HFF-Myc (cell line): ENCODE data around the gene CRK.

Experiments used
- DNase-seq: peaks from one replicate; pipeline ENCODE4 v3.0.0-alpha.2; 2011; ENCODE audit warnings: low read depth; ENCODE audit errors: extremely low read depth
- H3K4me3 ChIP-seq: replicated peaks from 2 replicates; pipeline ENCODE4 v1.5.1; 2011; ENCODE audit warnings: low read depth, mild to moderate bottlenecking, control low read depth, low read length
- TF ChIP-seq, protein P1 (sequence below): IDR thresholded peaks from 2 replicates; pipeline ENCODE4 v1.5.1; 2012; ENCODE audit warnings: mild to moderate bottlenecking, low read depth, low read length, control low read depth; ENCODE audit errors: missing control alignments

Gene CRK

DNA sequence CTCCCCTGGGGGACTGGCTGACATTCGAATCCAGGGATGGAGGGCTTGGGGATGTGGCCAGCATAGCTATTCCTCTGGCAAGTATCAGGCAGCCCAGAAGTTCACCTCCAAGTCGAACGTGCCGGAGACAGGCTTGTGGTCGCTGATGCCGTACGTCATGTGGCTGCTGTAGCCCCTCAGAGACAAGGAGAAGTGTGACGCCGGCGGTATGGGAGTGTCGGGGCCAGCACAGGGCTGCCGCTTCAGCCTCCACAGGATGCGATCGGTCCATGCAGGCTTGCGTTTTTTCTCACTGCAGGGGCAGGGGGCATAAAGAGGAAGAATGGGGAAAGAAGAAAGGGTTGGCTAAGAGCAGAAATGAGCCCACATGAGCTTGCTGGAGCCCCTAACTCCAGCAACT, 41.8 kb upstream of the CRK start:
- no peak for DNase-seq
- TF ChIP-seq, protein P1, sequence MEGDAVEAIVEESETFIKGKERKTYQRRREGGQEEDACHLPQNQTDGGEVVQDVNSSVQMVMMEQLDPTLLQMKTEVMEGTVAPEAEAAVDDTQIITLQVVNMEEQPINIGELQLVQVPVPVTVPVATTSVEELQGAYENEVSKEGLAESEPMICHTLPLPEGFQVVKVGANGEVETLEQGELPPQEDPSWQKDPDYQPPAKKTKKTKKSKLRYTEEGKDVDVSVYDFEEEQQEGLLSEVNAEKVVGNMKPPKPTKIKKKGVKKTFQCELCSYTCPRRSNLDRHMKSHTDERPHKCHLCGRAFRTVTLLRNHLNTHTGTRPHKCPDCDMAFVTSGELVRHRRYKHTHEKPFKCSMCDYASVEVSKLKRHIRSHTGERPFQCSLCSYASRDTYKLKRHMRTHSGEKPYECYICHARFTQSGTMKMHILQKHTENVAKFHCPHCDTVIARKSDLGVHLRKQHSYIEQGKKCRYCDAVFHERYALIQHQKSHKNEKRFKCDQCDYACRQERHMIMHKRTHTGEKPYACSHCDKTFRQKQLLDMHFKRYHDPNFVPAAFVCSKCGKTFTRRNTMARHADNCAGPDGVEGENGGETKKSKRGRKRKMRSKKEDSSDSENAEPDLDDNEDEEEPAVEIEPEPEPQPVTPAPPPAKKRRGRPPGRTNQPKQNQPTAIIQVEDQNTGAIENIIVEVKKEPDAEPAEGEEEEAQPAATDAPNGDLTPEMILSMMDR: no peak

DNA sequence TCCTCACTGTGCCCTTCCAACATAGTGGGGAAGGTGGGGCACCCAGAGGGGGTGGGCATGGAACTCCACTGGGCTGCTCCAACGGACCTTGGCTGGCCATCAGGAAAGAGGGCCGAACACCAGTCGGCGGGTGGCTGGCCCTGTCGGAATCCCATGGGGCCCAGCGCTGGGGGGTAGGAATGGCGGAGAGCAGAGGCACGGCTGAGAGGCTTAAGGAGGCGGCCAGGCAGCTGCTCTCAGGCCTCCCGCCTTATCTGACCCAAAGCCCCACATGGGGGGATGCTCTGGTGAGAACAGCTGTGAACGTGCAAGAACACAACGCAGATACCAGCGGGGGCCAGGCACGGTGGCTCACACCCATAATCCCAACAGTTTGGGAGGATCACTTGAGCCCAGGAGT, 40.8 kb upstream of the CRK start:
- no peak for DNase-seq
- TF ChIP-seq, protein P1: no peak
- H3K4me3 ChIP-seq: no peak overlapping the region

More for the DNA sequence above, 41.8 kb upstream of the CRK start:
- no peak overlapping the region for H3K4me3 ChIP-seq

DNA sequence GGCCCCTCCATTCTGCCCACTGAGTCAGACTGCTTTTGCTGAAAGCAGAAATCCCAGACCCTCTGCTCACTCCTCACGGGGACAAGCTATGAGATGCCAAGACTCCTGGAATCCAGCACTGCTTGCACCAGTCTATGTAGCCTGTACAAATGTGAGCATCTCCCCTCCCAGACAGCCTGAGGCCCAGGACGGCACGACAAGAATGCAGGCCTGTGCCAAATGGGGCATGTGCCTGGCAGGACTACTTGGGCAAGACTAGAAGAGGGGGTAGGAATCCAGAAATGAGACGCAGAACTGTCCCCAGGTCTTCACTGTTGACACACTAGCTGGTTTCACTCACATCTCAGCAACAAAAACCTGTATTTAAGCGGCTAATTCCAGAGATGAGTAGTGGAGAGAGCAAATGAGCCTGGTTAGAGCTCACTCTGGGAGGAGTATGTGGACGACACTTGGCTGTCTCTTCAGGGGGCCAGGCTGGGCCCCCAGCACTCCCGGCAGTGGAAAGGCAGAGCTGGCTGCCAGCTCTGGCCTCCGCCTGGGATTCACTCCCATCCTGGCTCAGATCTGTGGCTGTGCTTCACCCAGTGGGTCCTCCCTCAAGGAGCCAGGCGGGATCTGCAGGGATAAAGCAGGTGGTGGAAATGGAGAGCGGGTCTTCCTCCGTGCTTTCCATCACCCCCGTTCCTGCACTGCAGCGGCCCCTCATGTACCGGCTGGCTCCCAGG, 39.4 kb upstream of the CRK start:
- no peak for DNase-seq
- H3K4me3 ChIP-seq: no peak overlapping the region
- TF ChIP-seq, protein P1: no peak

DNA sequence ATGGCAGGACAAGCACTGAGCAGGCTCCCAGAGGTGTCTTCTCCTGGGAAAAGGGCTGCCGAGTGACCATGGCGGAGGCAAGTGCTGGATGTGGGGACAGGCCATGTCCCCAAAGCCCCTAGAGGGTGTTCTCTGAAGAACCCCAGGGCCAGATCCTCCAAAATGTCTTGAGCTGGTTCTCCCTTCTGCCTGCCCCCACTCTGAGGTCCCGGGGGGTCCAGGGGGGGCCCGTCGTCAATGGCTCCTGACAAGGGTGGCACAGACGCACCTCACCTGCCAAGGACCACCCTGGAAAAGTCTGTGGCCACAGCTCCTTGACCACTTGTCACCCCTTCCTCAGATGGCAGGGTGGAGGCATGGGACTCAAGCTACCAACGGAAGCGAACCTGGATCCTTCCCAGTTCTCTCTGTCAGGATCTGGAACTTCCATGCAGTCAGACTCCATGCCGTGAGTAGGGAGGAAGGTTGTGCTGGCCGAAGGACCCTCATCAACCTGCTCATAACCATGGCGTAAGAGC, 38.8 kb upstream of the CRK start:
- TF ChIP-seq, protein P1: no peak
- DNase-seq: no peak
- no peak overlapping the region for H3K4me3 ChIP-seq

DNA sequence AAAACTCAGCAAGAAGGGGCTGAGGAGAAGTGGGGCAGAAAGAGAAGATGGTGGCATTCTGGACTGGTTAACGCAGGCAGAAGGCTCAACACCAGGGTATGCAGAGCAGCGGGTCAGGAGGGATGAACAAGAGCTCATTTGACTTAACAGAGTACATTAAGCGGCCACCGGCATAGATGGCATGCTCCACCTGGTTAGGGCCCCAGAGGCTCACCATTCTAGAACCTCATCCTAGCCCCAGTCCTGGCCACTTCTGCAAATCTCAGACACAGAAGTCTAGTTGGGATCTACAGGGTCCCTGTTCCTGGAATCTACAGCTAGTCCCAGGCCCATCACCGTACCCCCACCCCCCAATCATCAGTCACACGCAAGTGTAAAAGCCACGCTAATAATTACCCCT, 38.2 kb upstream of the CRK start:
- no peak for DNase-seq
- TF ChIP-seq, protein P1: no peak
- H3K4me3 ChIP-seq: no peak overlapping the region

DNA sequence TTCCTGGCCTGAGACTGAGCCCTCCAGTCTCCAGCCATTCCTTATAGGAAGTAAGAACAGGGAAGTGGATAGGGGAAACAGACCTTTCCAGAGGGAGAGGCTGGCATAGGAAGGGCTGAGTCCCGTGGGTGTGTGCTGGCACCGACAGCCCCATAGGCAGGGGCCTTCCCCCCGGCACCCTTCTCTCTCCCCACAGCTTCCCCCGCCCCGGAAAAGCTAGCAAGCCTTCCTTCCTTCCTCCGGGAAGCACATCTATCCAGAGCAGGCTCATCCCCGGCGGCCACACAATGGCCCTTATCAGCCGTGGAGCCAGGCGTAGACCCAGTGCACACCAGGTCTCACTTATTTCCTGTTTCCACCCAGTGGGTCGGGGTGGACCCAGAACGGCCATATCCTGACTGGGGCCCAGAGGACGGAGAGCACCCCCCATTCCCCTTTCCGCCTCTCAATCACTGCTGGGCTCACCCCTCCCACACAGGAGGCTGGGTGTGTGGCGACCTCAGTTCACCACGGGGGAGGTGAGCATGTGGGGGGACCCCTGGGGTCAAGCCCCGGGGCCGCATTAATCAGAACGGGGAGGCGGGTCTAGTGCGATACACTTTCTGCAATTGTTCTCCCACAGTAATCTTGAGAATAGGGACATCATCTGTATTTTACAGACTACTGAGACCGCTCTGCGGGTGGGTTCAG, 37.4 kb upstream of the CRK start:
- H3K4me3 ChIP-seq: no peak overlapping the region
- no peak for DNase-seq
- TF ChIP-seq, protein P1: no peak
